ENCODE data around the gene CDIPT. TPM values are rescaled to one million over a fixed set of nuclear protein-coding genes. Genes with fewer than 3 reads are reported as not detected.

CDIPT gene
- total and polyA plus RNA-seq, 2 of the 4 experiments (the other 2 are of a cell fraction) = 47.1 to 100 TPM

GRCh38 chr16:29858149-29858849, 4.7 kb downstream of the CDIPT start:
- Histone ChIP-seq H2BK15ac (ENCODE audit: low read depth, low read length) (no peak overlapping the region), H3K79me1 (ENCODE audit: low read depth in 1 of 2, low read length in 2 of 2) (peaks cover 7 to 30% of the 10 kb centered on the region in 2 experiments; a peak in 3 of 4 replicates), H3K27ac (ENCODE audit: insufficient read depth, low read length) (no peak overlapping the region), H2AK5ac (ENCODE audit: low read depth, low read length) (no peak overlapping the region), H4K91ac (ENCODE audit: insufficient read depth, low read depth, low read length) (no peak overlapping the region), H2BK5ac (ENCODE audit: low read depth, low read length, poor library complexity, severe bottlenecking) (no peak overlapping the region), H3K4me1 (ENCODE audit: control insufficient read depth, insufficient read depth, low read length) (peaks cover 4% of the 10 kb centered on the region; the same call in 1 of the 2 replicates), H3K9me1 (ENCODE audit: insufficient read depth, low read length) (peaks cover 9% of the 10 kb centered on the region), H3K36me3 (ENCODE audit: control insufficient read depth, insufficient read depth, low read length) (peaks cover 22% of the 10 kb centered on the region), H4K8ac (ENCODE audit: low read depth in 2 of 2, low read length in 2 of 2) (no peak overlapping the region), H3K27me3 (ENCODE audit: control insufficient read depth, insufficient read depth, low read length) (no peaks in the 10 kb centered on the region), H4K20me1 (ENCODE audit: insufficient read depth, low read length) (no peaks in the 10 kb centered on the region; the same call in 1 of the 2 replicates), H3K18ac (ENCODE audit: low read depth, low read length) (no peak overlapping the region), H3K23ac (ENCODE audit: low read depth, low read length) (no peak overlapping the region), H3K4me2 (ENCODE audit: low read depth, low read length) (no peak overlapping the region), H3K9ac (ENCODE audit: low read depth, low read length) (no peak overlapping the region), H3K4me3 (ENCODE audit: insufficient read depth, low read depth, low read length) (no peak overlapping the region), H3K4ac (ENCODE audit: low read depth, low read length) (no peak overlapping the region), H3K14ac (replicated peaks; ENCODE audit: low read depth, low read length) (no peak overlapping the region), H2BK120ac (ENCODE audit: low read depth, low read length) (no peak overlapping the region), H4K5ac (ENCODE audit: low read depth, low read length) (no peak overlapping the region), H2AFZ (replicated peaks; ENCODE audit: low read length, poor library complexity) (no peak overlapping the region), H2AK9ac (replicated peaks; ENCODE audit: low read depth, low read length, poor library complexity) (no peak overlapping the region), H3K9me3 (ENCODE audit: control insufficient read depth, insufficient read depth, low read length) (no peaks in the 10 kb centered on the region), H2BK20ac (ENCODE audit: low read depth, low read length) (no peak overlapping the region), H3K56ac (ENCODE audit: extremely low read depth, insufficient read depth, low read length) (no peak overlapping the region)
- no CpG with 5 or more reads among the region's 10 CpGs for WGBS, 2 experiments (ENCODE audit: extremely low coverage in 2 of 2, insufficient read length in 1 of 2)
- no peak for ATAC-seq (ENCODE audit: low read depth)
- TF ChIP-seq RFX5 (IDR thresholded peaks at IDR 0.05; ENCODE audit: low read depth, low read length) = no peak
- TF ChIP-seq CHD1 (IDR thresholded peaks at IDR 0.05; ENCODE audit: low read depth, low read length) = no peak
- TF ChIP-seq MAZ (IDR thresholded peaks at IDR 0.05; ENCODE audit: borderline replicate concordance, low read depth, low read length) = no peak
- no peak for TF ChIP-seq POLR2A (IDR thresholded peaks at IDR 0.05; ENCODE audit: low read depth, low read length)
- TF ChIP-seq NFE2L2 (IDR thresholded peaks at IDR 0.05; ENCODE audit: low read depth, low read length) = no peak
- TF ChIP-seq FOS (IDR thresholded peaks at IDR 0.05; ENCODE audit: low read depth, low read length) = no peak
- no peak for TF ChIP-seq MAFK (IDR thresholded peaks at IDR 0.05; ENCODE audit: low read depth, low read length)
- TF ChIP-seq SMC3 (IDR thresholded peaks at IDR 0.05; ENCODE audit: low read depth, low read length) = no peak
- no peak for TF ChIP-seq USF2 (IDR thresholded peaks at IDR 0.05; ENCODE audit: low read depth, low read length)
- TF ChIP-seq BHLHE40 (IDR thresholded peaks at IDR 0.05; ENCODE audit: low read depth, low read length) = no peak
- TF ChIP-seq CTCF (conservative IDR thresholded peaks at IDR 0.05; ENCODE audit: low read depth, low read length) = no peak
- TF ChIP-seq ELK1 (IDR thresholded peaks at IDR 0.05; ENCODE audit: borderline replicate concordance, low read depth, low read length) = no peak
- TF ChIP-seq MXI1 (IDR thresholded peaks at IDR 0.05; ENCODE audit: borderline replicate concordance, low read depth, low read length) = no peak
- TF ChIP-seq RAD21 (IDR thresholded peaks at IDR 0.05; ENCODE audit: low read length) = no peak
- no peak for TF ChIP-seq RCOR1 (IDR thresholded peaks at IDR 0.05; ENCODE audit: insufficient replicate concordance, low read length)
- no peak for TF ChIP-seq CEBPB (IDR thresholded peaks at IDR 0.05; ENCODE audit: low read depth, low read length)
- in situ Hi-C loops (cut with MboI; ENCODE audit: low sequenced_read_pairs) = no loop called here
- intact Hi-C loops (cut with micrococcal nuclease) = no loop called here
- no TSS peak for BruUV-seq (replicated peaks)
- no peak for DNase-seq
- dilution Hi-C loops (cut with HindIII; ENCODE audit: low sequenced_read_pairs, unreplicated experiment) = no loop called here
- CTCF ChIA-PET = interaction anchor here (1.9 kb wide), 1 partner anchor 10 kb away, joined by 6 read pairs; no protein-coding TSS in a partner anchor
- POLR2A ChIA-PET (ENCODE audit: unreplicated experiment) = no interaction called here

Data from IMR-90 (cell line).